Measurements from ENCODE around the gene KRTAP10-12. TPM values are rescaled to one million over a fixed set of nuclear protein-coding genes. Genes with fewer than 3 reads are reported as not detected.

Gene KRTAP10-12
- total and polyA plus RNA-seq, 10 of the 15 experiments (the other 5 are each of a cell fraction or from before 2014, with no cell fraction given), result not detected

DNA sequence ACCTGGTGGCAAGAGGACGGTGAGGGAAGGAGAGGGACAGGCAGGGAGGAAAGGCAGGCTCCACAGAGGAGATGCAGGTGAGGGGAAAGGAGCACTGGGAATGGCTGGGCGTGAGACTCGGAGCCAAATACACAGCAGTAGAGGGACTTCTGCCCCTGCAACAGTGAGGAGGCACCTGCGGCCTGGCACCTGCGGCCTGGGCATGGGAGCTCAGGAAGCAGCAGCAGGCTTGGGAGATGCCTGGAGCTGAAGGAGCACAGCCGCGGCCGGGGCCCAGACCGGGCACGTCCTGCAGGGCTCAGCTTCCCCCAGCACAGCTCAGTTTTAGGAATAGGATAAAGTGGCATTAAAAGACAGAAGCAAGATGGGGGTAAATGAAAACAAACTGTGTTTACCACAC is 35.3 kb downstream of the KRTAP10-12 start (continued):
- TF ChIP-seq EP300 (IDR thresholded peaks at IDR 0.05; ENCODE audit: borderline replicate concordance in 1 of 2, control insufficient read depth in 1 of 2, low read depth in 2 of 2, low read length in 2 of 2) (no peak), SKIL (IDR thresholded peaks at IDR 0.05; ENCODE audit: low read depth, poor library complexity, severe bottlenecking) (no peak)
- TF ChIP-seq, protein P1, sequence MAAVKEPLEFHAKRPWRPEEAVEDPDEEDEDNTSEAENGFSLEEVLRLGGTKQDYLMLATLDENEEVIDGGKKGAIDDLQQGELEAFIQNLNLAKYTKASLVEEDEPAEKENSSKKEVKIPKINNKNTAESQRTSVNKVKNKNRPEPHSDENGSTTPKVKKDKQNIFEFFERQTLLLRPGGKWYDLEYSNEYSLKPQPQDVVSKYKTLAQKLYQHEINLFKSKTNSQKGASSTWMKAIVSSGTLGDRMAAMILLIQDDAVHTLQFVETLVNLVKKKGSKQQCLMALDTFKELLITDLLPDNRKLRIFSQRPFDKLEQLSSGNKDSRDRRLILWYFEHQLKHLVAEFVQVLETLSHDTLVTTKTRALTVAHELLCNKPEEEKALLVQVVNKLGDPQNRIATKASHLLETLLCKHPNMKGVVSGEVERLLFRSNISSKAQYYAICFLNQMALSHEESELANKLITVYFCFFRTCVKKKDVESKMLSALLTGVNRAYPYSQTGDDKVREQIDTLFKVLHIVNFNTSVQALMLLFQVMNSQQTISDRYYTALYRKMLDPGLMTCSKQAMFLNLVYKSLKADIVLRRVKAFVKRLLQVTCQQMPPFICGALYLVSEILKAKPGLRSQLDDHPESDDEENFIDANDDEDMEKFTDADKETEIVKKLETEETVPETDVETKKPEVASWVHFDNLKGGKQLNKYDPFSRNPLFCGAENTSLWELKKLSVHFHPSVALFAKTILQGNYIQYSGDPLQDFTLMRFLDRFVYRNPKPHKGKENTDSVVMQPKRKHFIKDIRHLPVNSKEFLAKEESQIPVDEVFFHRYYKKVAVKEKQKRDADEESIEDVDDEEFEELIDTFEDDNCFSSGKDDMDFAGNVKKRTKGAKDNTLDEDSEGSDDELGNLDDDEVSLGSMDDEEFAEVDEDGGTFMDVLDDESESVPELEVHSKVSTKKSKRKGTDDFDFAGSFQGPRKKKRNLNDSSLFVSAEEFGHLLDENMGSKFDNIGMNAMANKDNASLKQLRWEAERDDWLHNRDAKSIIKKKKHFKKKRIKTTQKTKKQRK (IDR thresholded peaks at IDR 0.05; ENCODE audit: low read depth, low read length), result no peak

- no peak for FAIRE-seq
- Histone ChIP-seq H3K27me3 (replicated peaks in 1 of 2; ENCODE audit: control insufficient read depth in 2 of 2, insufficient read depth in 2 of 2, low read length in 1 of 2) (no peaks in the 10 kb centered on the region; a peak in 1 of 4 replicates), H3K4me1 (ENCODE audit: control insufficient read depth, insufficient read depth, low read length) (no peaks in the 10 kb centered on the region), H3K9ac (ENCODE audit: control insufficient read depth, insufficient read depth, low read length) (no peak overlapping the region), H3K27ac (ENCODE audit: control insufficient read depth, insufficient read depth) (no peak overlapping the region), H3K79me2 (ENCODE audit: control insufficient read depth, insufficient read depth, low read length) (no peaks in the 10 kb centered on the region), H4K20me1 (ENCODE audit: control insufficient read depth, insufficient read depth) (no peaks in the 10 kb centered on the region), H2AFZ (ENCODE audit: control insufficient read depth, low read depth, low read length) (no peak overlapping the region), H3K36me3 (ENCODE audit: control insufficient read depth in 2 of 2, insufficient read depth in 2 of 2, low read length in 1 of 2) (no peaks in the 10 kb centered on the region), H3K9me3 (replicated peaks; ENCODE audit: control insufficient read depth, insufficient read depth, low read length) (no peaks in the 10 kb centered on the region), H3K4me2 (ENCODE audit: control insufficient read depth, insufficient read depth) (no peak overlapping the region), H3K4me3 (no peak overlapping the region)
- RAD21 ChIA-PET (ENCODE audit: unreplicated experiment), result no interaction called here
- POLR2A ChIA-PET, result no interaction called here
- intact Hi-C loops (cut with micrococcal nuclease; ENCODE audit: unreplicated experiment), result no loop called here
- no TSS peak for BruUV-seq (replicated peaks)
- CTCF ChIA-PET, result no interaction called here
- in situ Hi-C loops (cut with MboI), result no loop called here
- SMC1A ChIA-PET (ENCODE audit: uncharacterized antibody, unreplicated experiment), result interaction anchor here (0.5 to 2.0 kb wide), 2 partner anchors 9 to 64 kb away, joined by 3 to 7 read pairs; no protein-coding TSS in a partner anchor
- DNase-seq (ENCODE audit: low read depth, low spot score), result no peak
- ATAC-seq, result no peak
- WGBS (ENCODE audit: insufficient coverage, insufficient replicate concordance, low lambda C conversion rate, missing lambda C conversion rate), result 47% methylated on average over 10 of the region's 11 CpGs
- no peak for TF ChIP-seq RAD21 (IDR thresholded peaks at IDR 0.05; ENCODE audit: insufficient read depth, low read depth, low read length)
- TF ChIP-seq SIN3A (IDR thresholded peaks at IDR 0.05; ENCODE audit: low read depth, low read length), result no peak
- no peak for TF ChIP-seq WRNIP1 (IDR thresholded peaks at IDR 0.05; ENCODE audit: borderline replicate concordance, low read depth, low read length)
- TF ChIP-seq, protein P2, sequence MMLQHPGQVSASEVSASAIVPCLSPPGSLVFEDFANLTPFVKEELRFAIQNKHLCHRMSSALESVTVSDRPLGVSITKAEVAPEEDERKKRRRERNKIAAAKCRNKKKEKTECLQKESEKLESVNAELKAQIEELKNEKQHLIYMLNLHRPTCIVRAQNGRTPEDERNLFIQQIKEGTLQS (IDR thresholded peaks at IDR 0.05; ENCODE audit: borderline replicate concordance, extremely low read depth, low read depth, low read length), result no peak
- no peak for TF ChIP-seq CBX3 (IDR thresholded peaks at IDR 0.05; ENCODE audit: borderline replicate concordance, low read depth)
- no peak for TF ChIP-seq BHLHE40 (IDR thresholded peaks at IDR 0.05; ENCODE audit: borderline replicate concordance in 1 of 2, low read depth in 2 of 2, low read length in 1 of 2)
- TF ChIP-seq ETV6 (conservative IDR thresholded peaks at IDR 0.05 in 1 of 2, IDR thresholded peaks at IDR 0.05 in 1 of 2; ENCODE audit: borderline replicate concordance in 1 of 2, low read depth in 1 of 2), result no peak
- TF ChIP-seq ZZZ3 (IDR thresholded peaks at IDR 0.05; ENCODE audit: control insufficient read depth, insufficient read length, low read depth), result no peak
- TF ChIP-seq LARP7 (IDR thresholded peaks at IDR 0.05), result no peak
- TF ChIP-seq CREB1 (IDR thresholded peaks at IDR 0.05; ENCODE audit: low read depth), result no peak
- TF ChIP-seq ZBED1 (IDR thresholded peaks at IDR 0.05; ENCODE audit: borderline replicate concordance), result no peak
- TF ChIP-seq NFYB (IDR thresholded peaks at IDR 0.05; ENCODE audit: insufficient read depth, low read depth, low read length), result no peak
These were observed 36.0 kb downstream of the KRTAP10-12 start for GRCh38 chr21:44732956-44733355.
